Measurements from ENCODE around the gene COL21A1. TPM values are rescaled to one million over a fixed set of nuclear protein-coding genes. Genes with fewer than 3 reads are reported as not detected.

Gene COL21A1
- total RNA-seq, 1 donor from 2014 or later = 95.0 TPM

DNA sequence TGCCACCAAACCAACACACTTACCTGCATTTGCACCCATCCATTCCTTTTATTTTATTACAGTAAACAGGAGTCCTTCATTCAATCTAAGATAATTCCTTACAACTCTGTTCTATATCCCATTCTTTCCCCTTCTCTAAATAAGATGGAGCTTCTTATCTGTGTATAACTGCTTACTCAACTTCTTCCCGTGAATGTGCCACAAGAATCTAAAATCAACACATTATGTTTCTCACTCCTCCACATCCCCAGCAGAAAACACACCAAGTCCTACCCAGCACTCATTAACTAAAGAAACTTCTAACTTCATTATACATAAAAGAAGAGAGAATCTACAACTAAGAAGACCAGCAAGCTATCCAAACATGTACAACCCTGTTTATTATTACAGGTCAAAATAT, 141.1 kb downstream of the COL21A1 start:
- DNase-seq = no peak

DNA sequence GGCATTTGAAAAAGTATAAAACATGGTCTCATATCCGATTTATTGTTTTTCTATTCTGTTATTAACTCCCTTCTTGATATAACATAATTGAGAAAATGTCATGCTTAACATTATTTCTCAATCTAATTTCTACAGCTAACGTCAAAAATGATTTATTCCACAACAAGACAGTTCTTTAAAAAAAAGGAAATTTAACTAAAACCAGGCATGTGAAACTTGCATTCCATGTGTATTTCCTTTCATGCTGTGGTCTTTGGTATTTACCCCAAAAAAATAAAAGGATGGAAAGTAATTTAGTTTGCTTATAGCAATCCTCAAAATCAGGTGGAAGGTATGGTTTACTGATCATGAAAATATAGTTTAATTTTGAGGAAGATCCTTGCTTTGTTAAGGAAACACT, 142.8 kb downstream of the COL21A1 start:
- no peak for DNase-seq

DNA sequence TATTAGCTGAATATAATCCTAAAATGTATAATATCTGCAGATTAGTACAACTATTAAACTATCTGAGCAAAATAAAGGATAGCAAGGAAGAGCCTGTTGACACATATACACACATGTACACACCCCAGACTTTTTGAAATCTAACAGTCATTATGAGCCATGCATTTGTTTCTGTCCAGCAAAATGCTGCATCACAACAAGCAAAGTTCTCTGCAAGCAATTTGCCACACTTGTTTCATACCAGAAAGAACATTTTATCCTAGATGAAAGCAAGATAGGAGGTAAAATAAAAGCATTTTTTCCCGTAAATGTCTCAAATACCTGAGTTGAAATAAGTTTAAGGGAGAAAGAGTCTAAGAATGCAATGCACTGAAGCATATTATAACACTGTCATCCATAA, 145.2 kb downstream of the COL21A1 start:
- DNase-seq = no peak

DNA sequence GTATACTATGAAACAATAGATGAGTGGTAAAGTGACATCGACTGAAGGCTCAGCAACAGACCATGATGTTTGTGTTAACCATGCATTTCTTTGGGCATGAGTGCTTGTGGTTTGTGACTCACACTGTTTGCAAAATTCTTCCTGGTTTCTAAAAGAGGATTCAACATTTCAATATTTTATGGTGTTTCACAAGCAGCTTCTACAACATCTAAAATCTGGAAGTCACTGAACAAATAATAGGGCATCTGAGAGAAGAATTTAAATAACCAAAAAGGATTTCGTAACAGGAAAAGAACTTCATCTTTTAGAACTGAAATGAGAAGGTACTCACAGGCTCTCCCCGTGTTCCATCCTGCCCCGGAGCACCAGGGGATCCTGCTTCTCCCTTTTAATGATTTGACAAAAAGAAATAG, 146.2 kb downstream of the COL21A1 start:
- no peak for DNase-seq

DNA sequence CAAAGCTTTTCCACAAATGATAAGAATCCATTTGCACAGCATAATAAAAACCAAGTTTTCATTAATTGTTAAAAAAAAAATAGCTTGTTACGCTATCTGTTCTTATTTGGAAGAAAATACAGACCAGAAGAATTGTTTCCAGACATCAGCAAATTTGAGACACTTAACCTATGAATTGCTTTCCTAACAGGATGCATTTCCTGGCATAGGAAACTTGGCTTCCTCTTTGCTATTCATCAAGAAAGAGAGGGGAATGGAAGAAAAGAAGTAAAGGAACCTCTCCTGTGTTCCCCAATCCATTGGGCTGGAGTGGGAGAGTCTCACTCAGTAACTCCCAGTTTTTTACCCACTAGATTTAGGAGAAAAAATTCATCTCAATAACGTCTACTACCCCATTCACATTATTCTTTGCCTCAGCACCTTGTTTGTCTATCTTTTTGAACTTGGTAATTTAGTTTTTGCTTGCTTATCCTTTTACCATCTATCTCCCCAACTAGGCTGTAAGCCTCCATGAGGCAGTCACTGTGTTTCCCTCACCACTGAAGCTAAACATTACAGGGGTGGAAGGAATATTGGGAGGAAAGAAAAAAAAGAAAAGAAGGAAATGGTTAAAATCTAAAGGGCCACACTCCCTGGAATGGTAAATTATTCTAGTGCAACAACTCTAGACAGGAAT, 150.3 kb downstream of the COL21A1 start:
- peak; percentile 19 for DNase-seq

DNA sequence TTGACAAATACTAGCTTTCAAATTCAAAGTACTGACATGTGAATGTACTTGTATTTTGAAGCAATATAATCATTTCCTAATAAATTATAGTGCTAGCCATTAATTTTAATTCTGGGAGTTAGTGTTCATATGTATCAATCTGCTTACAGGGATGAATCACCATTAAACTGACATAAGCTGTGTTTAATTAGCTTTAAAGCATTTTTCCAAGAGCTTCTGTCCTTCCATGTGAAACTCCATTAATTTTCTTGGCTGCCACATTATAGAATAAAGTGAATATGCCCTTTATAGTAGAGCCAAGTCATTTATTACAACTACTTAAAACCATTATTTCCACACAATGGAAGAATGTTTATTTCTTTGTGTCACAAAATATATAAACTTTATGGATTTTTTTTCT, 150.8 kb downstream of the COL21A1 start:
- no peak for DNase-seq

DNA sequence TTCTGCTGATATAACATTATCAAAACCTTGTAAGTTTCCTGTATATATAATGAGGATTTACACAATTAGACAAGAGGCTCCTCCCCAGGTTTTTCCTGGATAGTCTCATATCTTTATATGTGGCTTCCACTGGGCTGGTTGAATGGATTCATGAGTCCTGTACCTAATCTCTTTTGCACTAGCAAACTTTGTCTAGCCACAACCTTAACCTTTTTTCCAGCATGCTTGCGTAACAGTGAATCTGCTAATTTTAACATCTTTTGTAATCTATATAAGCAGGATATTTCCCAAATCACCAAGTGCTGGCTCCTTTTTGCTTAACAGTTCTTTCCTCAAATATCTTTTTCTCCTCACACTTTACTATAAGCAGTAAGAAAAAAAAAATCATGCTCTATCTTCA, 153.6 kb downstream of the COL21A1 start:
- no peak for DNase-seq

DNA sequence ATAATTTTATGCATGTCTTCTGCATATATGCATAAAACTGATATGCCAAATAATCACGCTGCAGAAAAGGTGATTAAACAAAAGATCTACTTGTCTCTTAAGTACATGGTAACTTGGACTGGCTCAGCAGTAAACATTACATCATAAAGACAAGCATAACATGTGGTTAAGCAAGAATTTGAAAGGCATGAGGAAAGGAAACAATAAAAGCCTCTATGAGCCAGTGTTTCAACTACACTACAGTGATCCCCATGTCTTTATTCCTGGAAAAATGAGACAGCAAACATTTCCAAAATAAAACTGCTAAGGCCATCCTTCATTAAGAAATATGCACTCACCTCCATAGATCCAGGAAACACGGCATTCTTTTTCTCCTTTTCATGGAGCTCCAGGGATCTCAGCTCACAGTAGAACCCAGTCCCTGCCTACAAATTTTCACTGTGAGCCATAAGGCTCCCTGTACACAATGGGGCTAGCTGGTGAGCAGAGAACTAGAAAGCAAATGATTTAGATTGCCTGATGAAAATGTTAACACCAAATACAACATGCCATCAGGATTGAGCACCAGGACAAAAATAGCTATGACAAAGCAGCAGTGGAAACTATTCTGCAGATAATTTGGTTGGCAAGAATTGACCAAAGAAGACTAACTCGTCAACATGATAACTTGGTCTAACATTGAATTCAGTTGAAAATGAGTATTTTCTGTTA, 156.1 kb downstream of the COL21A1 start:
- DNase-seq = peak; percentile 57

DNA sequence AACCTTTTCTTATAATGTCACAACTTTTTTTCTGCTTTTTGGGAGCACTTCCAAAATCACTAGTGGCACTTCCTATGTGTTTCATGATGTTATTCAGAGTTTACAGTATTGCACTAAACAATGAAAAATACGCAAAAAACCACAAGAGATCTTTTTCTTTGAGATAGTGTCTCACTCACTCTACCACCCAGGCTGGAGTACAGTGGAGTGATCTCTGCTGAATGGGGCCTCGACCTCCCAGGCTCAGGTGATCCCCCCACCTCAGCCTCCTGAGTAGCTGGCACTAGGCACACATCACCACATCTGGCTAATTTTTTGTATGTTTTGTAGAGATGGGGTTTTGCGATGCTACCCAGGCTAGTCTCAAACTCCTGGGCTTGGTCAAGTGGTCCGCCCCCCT, 158.7 kb downstream of the COL21A1 start:
- no peak for DNase-seq

DNA sequence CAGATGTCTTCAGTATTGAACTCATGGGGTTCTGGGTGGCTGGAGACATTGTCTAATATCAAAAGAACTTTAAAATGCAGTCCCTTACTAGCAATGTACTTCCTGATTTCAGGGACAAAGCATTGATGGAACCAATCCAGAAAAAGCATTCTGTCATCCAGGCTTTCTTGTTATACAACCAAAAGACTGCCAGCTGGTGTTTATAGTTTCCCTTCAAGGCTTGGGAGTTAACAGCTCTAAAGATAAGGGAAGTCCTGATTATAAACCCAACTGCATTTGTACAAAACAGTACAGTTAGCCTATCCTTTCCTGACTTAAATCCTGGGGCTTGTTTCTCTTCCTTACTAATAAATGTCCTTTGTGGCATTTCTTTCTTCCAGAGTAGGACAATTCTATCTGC, 160.0 kb downstream of the COL21A1 start:
- DNase-seq = no peak

DNA sequence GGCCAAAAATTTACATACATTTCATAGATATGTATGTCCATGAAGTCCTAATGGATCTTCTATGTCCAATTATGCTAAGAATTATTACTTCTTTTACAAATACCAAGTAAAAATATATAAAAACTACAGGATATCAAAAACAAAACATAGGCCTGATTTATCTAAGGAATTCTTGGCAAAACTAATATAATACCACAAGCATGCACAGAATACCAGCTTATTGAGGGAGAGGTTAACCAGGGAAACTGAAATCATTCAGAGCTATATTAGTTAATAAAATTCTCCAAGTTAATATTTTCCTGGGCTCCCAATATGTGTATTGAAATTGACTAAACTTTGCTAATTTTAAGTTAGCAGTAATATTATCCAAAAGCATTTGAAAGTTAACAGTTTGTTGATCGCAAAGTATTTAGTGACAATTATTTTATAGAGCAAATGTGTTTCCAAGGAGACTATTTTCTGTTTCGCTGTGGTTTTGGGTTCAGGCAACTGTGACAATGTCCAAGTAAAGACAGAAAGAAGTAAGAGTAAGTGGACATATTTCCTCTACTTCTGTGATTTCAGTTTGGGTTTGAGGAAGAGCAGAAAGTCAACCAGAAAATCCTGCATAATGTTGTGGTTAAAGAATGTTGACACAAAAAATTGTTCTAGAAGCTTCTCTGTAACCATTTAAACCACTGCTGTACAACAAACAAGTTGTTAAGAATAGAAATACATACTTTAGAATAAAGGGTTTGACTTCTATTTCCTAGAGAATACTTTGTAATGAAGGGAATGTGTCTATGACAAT, 167.4 kb downstream of the COL21A1 start:
- DNase-seq = no peak

DNA sequence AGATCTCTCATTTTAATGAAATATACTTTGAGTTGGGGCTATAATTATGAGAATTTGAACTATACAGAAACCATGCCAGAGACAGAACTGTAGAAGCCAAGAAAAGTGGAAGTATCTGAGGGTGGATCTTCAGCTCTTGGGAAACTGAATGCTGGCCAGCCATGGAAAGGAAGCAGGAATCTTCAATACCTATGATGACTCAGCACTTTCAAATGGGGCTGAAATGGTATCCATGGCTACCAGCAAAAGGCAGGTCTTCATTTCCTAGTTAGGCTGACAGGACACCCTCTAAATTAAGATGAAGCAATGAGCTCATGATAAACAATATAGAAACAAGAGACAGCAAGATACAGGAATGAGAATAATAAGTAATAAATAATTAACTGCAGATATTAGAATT, 171.3 kb downstream of the COL21A1 start:
- DNase-seq = no peak

DNA sequence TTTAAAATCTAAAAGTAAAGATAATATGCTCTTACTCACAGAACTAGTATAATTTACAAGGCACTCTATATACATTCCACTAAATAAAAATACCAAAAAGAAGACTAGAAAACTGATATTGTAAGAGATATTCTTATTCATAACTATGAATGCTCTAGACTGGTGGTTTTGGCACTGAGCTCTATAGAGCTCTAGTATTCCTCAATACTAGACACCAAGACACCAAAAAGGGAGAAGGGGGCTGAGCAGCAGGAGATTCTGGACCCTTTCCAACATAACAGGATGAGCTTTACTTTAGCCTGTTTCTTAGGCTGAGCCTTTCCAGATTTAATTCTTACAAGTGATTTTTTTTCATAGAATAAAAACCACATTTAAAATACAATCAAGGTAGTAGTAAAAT, 173.6 kb downstream of the COL21A1 start:
- DNase-seq = no peak

DNA sequence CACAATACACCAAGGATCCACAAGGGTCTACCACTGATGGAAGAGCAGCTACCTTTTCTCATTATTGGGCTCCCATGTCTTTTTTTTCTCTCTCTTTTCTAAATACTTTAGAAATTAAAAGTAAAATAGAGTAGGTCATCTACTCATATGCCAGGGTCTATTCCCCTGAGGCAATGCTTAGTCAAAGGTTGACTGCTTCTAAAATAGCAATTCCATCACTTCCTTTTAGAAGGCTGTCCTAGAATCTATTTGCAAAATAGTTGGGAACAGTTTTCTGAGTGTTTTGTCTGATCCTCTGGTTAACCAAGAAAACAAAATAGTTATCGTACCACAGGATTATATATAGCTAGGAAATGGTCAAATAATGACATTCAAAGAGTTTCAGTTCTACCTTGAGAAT, 174.1 kb downstream of the COL21A1 start:
- no peak for DNase-seq

DNA sequence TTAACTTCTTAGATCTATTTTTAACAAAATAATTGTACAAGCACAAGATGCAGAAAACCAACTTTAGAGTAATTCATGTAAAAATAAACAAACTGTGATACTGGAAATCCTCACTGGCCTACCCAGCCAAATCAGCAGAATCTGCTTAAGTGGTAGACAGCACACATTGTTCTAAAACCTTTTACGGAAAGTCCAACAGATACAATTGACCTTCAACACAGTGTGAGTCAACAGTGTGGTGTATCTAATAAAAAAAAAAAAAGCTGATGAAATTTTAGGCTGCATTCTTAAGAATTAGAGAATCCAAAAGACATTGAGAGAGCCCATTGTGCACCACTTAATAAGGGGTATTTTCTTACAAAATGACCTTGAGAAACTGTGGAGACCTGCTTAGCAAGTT, 174.5 kb downstream of the COL21A1 start:
- DNase-seq = no peak

DNA sequence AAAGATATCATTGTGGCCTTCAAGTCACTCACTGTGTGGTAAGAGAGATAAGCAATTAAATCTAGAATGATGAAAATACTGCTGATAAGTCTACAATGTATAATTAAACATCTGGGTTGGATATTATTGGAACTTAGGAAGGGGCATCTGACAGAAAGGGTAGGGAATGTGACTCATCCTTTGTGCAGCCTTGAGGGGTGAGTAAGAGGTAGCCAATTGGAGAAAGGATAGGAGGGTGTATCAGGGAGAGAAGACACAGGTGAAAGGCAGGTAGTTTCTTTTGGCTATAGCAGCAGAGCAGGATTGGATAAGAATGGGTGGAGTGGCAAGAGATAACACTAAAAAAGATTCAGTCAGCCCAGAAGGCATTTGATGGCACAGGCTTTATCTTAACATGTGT, 182.0 kb downstream of the COL21A1 start:
- no peak for DNase-seq

DNA sequence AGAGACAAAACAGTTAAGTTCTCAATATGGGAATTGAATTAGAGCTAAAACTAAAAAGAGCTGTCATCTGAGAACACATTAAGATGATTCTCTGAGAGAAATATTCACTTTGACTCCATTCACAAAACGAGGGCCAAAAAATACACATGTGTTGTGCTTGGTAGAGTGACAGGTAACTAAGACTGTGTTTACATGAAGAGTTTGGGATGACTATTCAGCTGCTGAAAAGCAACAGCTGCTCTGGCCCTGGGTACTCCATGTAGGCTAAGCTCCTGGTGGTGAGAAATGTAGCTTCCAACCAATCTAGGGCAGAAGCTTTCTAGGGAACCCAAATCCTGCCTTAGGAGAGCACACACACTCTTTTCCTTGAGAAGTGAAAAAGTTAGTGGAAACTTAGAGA, 184.5 kb downstream of the COL21A1 start:
- peak; percentile 95 for DNase-seq

DNA sequence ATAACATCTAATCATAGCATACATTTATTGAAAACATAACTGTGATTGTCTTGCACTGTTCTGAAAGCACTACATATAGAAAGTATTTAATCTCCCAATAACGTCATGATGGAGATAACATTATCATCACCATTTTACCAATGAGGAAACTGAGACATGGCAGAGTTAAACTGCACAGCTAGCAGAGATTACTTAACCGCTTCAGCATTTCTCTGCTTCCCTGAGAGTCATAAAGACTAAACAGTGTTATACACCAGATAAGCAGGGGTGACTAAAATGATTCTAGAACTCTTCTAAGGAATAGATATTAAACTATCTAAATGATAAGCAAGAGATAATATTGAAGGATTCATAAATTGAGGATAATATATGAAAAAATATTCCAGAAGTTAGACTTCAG, 188.7 kb downstream of the COL21A1 start:
- no peak for DNase-seq

DNA sequence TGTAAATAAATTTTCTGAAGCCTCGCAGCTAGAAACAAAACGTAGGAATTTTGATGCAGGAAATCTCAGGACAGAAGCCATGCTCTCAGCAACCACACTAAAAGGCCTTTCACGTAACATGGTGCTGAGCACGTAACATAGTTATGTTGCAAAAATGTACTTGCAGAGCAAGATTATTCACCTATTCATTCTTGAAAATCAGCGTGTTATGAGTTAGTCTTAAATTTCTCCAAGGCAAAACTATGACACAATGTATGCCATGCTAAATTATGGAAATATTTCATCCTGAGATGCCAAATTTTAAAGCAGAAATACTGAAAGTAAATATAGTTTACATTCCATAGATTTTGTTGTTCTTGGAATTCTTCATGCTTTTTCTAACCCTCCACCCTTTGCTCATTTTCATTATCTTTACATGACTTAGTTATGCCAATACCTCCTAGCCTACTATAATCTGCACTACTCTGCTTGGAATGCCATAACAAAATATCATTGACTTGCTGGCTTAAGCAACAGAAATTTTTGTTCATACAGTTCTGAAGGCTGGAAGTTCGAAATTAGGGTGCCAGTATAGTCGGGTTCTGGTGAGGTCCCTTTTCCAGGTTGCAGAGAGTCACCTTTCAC, 192.2 kb downstream of the COL21A1 start:
- no peak for DNase-seq

DNA sequence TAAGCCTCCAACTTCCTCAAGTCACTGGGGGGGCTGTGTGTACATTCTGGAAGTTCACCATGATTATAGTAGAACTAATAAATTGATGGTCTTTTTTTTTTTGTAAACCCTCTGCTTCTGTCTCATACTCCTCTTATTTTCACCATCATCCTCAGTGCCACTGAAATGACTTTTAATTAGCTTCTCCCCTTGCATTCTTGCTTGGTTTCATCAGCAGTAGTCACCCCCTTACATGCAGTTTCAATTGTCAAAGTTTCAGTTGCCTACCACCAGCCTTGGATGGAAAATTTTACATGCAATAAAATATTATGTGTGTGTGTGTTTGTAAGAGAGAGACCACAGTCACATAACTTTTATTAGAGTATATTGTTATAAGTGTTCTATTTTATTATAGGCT, 196.2 kb downstream of the COL21A1 start:
- no peak for DNase-seq

DNA sequence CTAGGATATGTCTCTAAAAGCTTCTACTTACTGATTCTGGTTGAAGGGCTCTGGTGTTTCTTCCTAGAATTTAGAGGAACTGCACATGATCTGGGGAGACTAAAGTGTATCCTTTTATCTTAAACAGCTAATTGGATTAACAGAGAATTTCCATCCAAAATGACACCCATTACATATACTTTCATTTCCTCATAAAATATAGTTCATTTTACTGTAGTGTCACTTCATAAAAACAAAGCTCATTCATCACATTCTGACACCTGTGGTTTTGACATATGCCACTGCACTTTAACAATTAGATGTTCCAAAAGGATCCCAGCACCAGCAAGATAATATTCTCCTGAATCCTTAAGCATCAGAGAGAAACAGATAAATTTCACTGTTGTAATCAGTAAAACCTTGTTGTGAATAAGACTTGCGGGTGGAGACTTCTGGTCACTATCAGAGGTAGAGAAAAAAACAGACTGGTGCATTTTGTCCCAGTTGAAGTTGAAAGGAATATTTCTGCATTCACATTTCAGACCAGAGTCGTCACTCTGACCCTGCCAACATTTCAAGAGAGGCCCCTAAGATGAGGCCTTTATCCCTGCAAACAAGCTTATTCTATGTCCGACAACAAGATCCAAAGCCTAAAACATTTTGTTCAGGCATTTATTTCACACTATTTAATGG, 196.7 kb downstream of the COL21A1 start:
- no peak for DNase-seq

DNA sequence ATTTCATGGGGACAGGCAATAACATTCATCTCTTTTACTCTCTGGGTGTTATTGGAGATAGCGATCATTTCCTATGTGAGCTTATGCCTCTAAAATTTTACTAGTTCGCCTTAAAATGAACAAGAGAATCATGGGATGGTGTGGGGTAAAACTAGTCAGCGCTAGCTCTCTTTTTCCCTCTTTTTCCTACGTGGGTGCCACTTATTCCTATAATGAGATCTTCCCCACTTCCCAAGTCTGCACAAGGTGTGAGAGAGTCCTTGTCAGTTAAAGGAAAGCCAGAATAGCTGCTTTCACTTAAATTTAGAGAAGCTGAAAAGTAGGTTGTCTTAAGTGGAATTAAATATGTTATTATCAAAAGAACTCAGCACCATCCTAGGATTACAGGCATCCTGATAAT, 198.8 kb downstream of the COL21A1 start:
- DNase-seq = no peak
